Measurements from ENCODE around the gene AVL9.
"Not testable (repeated sequence)": the region's sequence is repeated elsewhere in the genome, so short reads cannot be mapped to it uniquely, and the experiment has no call there.

The AVL9 gene

DNA sequence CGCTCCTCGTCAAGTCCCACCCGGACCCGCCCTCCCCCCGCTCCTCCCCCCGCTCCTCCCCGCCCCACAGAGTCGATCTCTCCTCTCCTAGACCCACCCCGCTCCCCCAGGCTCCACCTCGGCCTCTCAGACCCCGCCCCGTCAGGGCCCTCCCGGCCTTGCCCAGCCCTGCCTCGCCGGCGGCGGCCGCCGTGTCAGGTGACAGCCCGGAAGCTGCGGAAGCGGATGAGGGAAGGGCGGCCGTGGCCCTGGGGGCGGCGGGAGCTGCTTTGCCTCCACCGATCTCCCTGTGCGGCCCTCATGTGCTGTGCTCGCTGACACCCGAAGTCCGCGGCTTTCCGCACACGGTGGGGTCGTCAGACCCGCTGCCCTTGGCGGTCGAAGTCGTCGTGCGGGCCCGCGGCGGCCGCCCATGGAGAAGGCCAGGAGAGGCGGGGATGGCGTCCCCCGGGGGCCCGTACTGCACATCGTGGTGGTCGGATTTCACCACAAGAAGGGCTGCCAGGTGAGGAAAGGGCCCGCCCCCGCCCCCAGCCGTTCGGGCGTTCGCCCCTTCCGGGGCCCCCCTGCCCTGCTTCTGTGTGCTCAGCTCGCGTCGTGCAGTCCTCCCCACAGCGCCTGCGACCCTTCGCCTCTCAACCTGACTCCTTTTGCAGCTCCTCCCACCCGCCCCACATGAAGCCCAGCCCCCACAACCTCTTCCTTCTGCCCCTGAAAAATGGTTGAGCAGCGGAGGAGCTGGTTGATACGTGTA is at the start of gene AVL9:
Gene AVL9, plus strand, starts transcription at position 192 of the 754 bp plus-strand sequence. Its CDS starts 221 bp downstream, at position 413.
- peak; percentile 80 to 86 for DNase-seq (ENCODE audit: low read depth in 2 of 2)

DNA sequence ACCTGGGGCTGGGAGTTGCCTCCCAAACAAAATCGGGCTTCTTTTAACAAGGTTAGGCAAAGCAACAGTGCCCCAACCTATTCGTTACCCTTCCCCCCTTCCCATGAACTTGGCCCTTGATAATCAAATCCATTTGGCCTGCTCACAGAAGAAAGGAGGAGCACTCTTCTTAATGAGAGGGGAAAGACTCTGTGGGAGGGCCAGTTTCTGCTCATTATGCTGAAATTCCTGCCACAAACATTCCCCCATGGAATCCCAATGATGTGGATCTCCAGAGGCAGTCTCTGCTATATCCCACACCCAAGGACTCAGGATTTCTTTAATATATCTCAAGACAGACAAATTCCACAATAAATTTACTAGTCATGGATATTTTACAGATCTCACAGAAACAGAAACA is 48.1 kb upstream of the AVL9 start:
- no peak for DNase-seq (ENCODE audit: low read depth in 2 of 2)

DNA sequence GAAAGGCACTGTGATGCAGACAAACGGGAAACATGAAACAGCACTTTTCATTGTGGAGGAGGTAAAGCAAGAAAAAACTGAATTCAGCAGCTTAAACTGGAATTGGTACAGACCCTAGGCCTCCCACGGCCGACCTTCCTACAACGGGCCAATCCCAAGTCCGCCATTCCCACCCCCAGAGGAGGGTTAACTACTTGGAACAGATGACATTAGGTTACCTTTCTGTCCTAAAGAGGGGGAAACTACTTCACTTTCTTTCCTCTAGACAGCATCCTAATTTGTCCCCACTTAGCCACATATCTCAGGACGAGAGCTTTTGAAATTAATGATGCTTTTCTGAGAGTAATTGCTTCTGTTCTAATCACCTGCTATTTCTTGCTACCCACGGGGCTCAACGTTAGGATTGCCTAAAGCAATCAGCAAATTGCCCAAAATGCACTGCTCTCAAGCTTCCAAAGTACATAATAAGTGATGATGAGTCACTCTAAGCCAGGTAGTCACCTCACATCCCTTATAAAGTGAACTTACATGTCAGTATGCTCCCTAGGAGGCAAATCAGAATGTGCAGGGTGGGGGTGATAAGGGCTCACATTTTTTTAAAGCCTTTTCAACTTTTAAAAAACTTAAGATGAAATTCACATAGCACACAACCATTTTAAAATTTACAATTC is 41.8 kb upstream of the AVL9 start:
- no peak for DNase-seq (ENCODE audit: low read depth in 2 of 2)

DNA sequence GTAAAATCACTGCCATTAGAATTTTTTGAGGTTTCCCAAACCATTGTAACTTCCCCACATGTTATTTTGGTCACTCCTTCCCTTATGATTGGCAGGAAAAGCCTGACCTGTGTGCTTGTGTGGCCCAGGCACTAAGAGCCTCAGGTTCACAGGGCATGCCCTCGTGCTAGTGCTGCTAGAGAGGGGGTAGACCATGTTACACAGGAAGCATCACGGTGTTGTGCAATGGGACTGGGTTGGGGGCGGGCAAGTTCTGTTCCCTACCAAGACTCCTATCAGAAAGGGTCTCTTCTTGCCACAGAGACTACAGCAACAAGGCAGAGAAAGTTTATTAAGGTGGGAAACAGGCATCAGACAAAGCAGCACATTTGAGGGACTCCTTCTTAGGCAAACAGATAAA is 37.3 kb upstream of the AVL9 start:
- DNase-seq (ENCODE audit: low read depth in 2 of 2), result no peak

DNA sequence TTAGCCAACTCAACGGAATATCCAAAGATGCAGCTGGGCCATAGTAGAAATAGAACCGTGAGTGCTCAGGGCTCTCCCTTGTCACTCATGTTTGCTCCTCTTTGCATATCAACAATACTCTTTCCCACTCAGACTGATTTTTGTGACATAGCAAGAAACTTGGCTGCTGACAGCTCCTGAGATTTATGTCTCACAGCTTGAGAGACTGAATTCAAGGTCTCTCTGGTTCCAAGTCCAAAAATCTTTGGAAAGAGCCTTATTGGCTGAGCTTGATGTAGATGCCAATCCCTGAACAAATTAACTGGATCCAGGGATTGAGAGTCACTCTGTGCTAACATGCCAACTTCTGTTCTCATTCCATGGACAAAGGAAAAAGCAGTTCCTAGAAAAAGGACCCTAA is 35.5 kb upstream of the AVL9 start:
- DNase-seq (ENCODE audit: low read depth in 2 of 2), result no peak

DNA sequence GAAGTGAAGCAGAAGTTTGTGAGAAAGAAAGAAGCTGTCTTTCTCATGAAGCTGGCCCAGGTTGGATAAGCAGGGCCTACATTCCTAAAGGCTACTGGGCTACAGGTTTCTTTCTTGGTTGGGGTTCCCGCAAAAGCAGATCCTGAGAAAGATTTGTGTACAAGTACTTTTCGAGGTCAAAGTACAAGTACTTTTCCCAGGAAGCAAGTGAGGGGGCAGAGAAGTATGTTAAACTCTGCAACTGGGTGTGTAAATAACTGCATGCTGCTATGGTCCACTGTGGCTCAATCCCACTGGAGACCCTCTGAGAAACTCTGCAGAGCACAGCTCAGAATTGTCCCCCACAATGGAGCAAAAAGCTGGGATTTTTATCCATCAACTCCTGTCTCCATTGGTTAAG is 33.8 kb upstream of the AVL9 start:
- no peak for DNase-seq (ENCODE audit: low read depth in 2 of 2)

DNA sequence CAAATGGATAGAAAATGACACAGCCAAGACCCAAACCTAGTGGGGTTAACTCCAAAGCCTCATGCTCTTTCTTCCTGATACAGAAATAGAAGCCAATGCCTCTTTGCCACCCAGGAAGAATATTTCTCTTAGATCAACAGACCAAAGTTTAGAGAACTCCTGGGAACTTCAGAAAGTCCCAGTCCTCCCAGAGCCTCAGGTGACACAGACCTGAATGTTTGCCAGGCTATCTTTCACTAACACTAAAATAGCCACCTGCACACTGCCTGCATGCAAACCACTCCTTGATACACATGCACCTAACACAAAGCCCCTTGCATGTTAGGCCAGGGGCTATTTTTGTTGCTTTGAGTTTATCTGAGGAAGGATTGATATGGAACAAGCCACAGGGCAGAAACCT is 32.8 kb upstream of the AVL9 start:
- DNase-seq (ENCODE audit: low read depth in 2 of 2), result no peak

DNA sequence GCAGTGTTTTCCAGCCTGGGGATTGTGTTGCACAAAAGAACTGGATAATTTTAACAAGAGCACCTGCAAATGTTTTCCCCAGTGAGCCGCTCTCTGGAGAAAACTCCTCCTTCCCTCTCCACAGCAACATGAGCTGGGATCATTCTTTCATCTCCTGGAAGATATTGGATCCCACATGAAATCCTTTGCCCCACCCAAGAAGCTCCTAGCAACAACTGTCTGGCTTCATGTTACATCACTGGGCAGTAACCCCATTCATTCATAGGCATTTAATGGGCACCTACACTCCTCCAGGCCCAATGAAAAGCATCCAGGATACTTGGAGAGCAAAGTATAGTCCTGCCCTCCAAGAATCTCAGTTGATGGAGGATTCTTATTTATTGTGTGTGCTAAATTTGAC is 32.3 kb upstream of the AVL9 start:
- no peak for DNase-seq (ENCODE audit: low read depth in 2 of 2)

DNA sequence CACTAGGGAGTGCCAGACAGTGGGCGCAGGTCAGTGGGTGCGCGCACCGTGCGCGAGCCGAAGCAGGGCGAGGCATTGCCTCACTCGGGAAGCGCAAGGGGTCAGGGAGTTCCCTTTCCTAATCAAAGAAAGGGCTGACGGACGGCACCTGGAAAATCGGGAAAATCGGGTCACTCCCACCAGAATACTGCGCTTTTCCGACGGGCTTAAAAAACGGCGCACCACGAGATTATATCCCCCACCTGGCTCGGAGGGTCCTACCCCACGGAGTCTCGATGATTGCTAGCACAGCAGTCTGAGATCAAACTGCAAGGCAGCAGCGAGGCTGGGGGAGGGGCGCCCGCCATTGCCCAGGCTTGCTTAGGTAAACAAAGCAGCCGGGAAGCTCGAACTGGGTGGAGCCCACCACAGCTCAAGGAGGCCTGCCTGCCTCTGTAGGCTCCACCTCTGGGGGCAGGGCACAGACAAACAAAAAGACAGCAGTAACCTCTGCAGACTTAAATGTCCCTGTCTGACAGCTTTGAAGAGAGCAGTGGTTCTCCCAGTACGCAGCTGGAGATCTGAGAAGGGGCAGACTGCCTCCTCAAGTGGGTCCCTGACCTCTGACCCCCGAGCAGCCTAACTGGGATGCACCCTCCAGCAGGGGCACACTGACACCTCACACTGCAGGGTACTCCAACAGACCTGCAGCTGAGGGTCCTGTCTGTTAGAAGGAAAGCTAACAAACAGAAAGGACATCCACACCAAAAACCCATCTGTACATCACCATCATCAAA is 30.5 kb upstream of the AVL9 start:
- DNase-seq (ENCODE audit: low read depth in 2 of 2), result not testable (repeated sequence)

DNA sequence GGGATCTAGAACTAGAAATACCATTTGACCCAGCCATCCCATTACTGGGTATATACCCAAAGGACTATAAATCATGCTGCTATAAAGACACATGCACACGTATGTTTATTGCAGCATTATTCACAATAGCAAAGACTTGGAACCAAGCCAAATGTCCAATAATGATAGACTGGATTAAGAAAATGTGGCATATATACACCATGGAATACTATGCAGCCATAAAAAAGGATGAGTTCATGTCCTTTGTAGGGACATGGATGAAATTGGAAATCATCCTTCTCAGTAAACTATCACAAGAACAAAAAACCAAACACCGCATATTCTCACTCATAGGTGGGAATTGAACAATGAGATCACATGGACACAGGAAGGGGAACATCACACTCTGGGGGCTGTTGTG is 25.3 kb upstream of the AVL9 start:
- DNase-seq (ENCODE audit: low read depth in 2 of 2), result not testable (repeated sequence)

DNA sequence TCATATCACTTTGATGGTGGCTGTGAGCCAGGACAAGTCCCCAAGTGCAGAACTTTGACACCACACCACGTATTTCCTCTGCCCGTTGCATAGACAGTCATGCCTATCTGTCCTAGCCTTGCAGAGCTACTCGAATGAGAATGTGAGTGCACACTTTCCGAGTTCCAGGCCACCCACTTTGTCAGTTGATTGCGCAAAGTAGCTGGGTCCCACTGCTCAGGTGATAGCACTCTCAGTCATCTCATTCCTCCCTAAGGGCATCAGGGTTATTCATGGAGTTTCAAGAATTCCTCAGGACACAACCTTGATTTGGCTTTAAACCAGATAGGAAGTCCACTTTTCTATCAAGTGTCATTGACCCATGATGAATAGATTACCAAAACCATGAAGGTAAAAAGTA is 24.4 kb upstream of the AVL9 start:
- no peak for DNase-seq (ENCODE audit: low read depth in 2 of 2)

DNA sequence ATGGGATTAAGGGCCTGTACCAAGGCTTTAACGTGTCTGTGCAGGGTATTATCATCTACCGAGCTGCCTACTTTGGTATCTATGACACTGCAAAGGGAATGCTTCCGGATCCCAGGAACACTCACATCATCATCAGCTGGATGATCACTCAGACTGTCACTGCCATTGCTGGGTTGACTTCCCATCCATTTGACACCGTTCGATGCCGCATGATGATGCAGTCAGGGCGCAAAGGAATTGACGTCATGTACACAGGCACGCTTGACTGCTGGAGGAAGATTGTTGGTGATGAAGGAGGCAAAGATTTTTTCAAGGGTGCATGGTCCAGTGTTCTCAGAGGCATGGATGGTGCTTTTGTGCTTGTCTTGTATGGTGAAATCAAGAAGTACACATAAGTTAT is 23.3 kb upstream of the AVL9 start:
- DNase-seq (ENCODE audit: low read depth in 2 of 2), result no peak

DNA sequence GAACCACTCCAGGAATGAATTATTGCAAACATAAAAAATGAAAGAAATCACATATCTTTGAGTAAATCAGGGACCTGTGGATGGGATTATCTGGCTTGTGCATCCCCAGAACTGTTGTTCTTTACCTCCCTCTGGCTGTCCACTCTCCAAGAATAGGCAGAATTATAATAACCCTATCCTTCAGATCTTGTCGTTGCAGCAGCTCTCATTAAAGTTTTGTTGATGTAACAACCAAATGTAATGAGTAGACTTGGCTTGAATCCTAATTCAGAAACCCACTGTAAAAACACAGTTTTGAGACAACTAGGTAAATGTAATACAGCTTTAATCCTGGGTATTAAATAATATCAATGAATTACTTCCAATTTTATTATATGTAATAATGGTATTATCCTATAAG is 21.3 kb upstream of the AVL9 start:
- DNase-seq (ENCODE audit: low read depth in 2 of 2), result no peak

DNA sequence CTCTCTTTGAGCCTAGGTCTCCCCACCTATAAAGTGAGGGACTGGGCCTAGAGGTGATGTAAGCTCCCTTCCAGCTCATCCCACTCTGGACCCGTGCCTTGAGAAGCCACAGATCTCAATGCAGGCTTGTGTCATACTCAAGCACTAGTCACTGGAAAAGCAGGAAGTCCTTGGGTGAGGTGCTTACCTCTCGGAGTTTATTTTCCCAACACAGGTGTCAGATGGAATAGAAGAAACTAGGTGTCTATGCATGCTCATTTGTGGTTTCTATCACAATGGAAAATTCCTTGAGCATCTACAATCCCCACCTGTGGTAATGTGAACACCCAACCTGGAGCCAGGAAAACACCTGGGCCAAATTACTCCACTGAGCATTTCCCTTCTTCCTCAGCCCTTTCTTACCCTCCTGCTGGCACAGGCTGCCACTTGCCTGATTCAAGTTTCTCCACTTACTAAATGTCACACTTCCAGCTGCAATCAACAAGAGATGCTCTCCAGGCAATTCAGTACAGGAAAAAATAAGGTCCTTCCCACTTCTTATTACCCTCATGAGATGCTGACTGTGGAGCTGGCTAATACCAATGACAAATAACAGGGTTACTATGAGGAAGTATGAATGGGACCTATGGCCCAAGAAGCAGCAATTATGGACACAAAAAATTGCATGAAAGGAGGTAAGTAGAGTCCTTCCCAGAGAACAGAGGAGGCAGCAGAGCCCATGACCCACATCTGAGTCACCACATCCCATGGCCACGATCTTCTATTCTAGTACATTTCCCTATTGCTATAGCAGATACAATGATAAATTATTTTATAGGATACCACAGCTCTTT is 18.3 kb upstream of the AVL9 start:
- DNase-seq (ENCODE audit: low read depth in 2 of 2), result no peak

DNA sequence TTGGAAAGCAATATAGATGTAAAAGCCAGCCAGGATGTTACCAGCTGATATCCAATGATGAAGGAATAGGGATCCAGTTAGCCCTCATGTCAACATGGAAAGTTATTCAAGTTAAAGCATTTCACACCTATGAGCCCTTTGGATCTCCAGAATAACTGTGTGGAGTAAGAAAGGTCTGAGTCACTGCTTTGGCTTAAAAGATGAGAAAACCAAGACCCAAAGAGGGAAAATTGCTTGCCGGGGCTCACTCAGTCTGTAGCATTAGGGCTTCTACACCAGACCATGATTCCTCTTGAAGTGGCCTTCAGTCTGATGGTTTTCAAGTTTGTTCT is 17.7 kb upstream of the AVL9 start:
- DNase-seq (ENCODE audit: low read depth in 2 of 2), result no peak

DNA sequence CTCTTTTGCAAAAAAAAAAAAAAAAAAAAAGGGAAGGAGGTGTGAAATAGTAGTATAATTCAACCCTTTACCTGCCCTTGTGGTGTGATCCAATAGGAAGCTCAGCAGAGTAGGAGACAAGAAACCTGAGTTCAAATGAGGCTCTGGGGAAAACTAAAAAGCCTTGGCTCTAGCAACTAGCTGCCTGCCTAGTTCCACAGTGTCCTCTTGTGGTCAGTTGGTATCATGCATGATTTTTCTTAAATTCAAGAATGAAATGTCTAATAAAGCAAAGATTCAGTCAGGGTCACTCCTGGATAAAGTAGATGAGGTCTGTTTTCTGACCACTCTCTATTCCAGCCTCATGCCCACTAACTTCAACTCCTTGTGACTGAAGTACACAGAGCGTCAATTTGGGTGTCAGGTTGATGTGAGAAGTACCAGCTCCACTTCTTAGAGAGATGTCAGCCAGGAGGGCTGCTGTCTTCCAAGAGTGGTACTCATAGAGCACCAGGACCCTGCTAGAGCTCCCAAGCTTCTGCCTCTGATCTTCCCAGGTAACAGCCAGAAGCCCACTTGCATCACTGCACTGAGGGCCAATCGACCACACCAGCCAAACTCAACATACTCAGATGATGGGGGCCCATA is 15.6 kb upstream of the AVL9 start:
- no peak for DNase-seq (ENCODE audit: low read depth in 2 of 2)

DNA sequence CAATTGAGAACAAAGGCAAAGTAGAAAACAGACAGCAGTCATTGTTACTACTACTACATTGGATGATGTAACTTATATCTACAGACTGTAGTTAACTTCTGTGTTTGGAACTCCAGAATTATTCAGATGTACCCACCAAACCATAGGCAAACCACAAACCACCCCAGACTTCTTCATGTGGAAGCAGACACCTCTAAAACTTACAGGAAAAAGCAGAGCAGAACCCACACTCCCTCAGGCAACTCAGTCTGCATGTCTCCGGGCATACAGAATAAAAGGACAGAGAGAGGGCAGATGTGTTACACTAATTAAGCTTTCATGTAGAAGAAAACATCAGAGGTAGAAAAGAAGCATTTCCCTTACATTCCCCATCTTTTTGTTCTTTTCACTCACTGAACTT is 14.1 kb upstream of the AVL9 start:
- no peak for DNase-seq (ENCODE audit: low read depth in 2 of 2)

DNA sequence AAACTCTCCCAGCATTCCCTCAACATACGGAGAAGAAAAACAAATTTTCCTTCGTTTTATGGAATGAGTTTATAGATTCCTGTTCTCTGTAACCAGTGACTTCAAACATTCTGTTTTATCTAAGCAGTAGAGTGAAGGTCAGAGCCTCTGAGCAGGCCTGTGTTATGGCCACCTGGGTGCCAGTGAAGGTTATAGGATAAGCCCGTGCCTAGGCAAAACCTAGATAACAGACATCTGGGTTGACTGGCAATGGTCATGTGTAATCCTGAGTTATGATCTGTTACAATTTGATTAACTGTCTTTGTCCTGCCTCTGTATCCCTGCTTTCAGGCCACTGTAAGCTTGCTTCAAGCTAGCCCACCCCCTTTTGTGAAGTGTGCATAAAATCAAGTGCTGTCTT is 13.4 kb upstream of the AVL9 start:
- DNase-seq (ENCODE audit: low read depth in 2 of 2), result no peak

DNA sequence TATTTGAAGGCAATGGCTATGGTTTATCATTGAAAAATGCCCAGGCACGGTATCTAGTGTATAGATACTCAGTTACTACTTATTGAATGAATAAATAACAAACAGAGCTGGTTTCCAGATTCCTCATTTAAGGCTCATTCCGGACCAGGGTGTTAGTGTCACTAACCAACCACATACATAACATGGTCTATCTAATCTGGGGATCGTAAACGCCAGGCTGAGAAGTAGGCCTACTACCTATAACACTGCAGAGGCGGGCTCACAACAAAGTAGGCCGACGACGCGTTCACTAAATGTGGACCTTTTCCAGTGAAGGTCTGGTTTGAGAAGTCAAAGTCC is 5.5 kb upstream of the AVL9 start:
- no peak for DNase-seq (ENCODE audit: low read depth in 2 of 2)

DNA sequence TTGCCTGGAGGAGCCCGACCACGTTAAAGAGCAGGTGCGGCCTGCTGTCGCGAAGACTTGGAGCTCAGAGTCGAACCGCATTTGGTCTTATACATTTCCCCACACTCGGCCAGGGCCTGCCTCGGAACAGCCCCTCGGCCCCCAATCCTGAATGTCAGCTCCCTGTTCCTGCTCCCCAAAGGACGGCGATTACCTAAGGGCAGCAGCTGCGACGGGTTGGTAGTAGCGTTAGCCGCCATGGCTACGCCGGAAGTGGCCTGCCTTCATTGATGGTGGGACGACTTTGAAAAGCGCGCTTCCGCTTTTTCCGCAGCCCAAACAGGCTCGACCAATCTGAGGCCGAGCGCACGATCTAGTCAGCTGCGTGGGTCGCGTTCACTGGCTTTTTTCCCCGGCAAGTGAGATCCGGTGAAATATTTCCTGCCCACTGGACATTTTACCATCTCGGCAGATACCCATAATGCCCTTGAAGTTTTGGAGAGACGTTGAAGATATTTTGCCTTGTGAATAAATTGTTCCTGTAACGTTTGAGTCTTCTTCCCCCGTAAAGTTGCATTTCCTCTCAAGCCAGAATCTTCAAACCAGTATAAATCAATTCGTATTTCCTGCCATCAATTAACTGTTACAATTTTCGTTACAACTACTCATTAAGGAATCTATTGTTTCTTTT is 5.0 kb upstream of the AVL9 start, which contains the start of gene LSM5:
Gene LSM5, minus strand, starts transcription at position 254 of the 670 bp plus-strand sequence. Its CDS starts 15 bp downstream, at position 239.
- peak; percentile 78 to 80 for DNase-seq (ENCODE audit: low read depth in 2 of 2)

DNA sequence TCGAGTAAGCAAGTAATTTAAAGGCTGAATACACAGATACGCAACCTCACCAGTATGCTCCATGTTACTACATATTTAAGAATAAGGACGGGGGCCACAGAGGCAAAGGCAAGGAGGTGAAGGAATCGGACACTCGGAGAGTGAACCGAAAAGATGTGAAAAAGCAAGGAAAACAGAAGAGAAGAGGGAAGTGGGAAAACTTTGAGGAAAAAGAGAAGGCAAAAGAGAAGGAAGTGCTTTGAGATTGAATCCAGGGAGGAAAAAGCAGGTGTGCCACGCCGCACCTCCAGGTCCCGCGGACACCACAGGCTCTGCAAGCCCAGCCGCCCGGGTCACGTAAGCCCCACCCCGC is 367 bp upstream of the AVL9 start:
- no peak for DNase-seq (ENCODE audit: low read depth in 2 of 2)

Measured in fibroblast of skin of left biceps (primary cell).